ENCODE measurements around the gene ALX1.
A peak's percentile ranks its signal among the peaks of the same experiment; 100 is the strongest.

The ALX1 gene

DNA sequence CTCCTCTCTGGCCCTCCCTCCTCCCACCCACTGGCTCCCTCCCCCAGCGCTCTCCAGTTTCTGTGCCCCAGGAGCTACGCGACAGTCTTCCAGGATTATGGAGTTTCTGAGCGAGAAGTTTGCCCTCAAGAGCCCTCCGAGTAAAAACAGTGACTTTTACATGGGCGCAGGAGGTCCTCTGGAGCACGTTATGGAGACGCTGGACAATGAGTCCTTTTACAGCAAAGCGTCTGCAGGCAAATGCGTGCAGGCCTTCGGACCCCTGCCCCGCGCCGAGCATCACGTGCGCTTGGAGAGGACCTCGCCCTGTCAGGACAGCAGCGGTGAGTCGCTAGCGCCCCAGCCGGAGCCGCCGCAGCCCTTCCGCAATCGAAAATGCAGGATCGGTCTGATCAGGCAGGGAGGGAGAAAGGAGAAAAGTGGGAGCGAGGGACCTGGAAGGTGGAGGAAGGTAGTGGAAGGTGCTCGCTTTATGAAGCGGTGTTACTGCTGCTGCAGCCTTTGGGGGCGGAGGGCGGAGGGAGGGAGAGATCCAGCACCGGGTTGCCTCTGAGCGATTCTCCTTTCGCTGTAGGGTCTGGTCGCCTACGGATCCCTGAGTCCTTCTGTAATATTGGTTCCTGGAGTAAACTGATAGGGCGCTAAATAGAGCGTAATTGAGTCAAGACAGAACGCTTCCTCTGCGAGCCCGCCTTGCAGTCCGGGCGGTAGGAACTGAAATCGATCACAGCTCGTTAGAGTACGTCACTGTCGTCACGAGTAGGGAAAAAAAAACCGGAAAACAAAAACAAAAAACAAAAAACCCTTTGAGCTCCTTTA, at the start of gene ALX1:
ALX1 (plus strand) TSS at position 56 of the 819 bp plus-strand sequence; CDS start at position 98, 42 bp downstream.
- peak; percentile 26 to 53 (median 48) for DNase-seq

DNA sequence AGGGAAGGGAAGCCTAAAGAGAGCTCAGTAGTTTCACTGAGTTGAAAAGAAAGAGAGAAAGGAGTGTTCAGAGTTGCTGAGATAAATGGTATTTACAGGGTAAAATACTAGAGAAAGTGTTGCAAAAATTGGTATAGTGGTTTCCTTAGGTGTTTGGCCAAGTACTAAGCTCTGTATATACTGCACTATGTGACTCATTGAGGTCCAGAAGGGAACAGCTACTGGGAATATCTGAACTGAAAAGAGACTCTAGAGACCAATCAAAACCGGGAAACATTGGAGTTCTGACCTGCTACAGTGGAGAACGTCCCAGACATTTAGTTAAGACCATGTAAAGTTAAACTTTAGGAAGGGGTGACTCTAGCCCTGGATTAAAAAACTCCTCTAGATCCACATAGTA, 42.7 kb upstream of the ALX1 start:
- DNase-seq: no peak

DNA sequence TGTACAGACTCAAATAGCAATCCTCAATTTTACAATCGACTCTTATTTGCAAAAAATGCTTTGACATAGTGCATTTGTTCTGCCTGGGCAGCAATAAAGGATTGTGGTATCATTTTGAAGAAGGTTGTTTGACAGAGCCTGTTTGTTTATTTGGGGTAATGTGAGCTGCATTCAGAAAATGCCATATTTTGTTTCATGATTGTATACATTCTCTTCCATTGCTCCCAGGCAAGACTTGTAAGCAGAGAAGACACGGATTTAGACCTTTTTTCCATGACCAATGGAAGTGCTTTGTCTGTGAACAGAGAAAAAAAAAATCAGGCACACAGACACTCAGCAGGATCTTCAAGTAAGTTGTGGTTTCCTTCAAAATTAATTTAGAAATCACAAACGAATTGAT, 35.5 kb upstream of the ALX1 start:
- no peak for DNase-seq

DNA sequence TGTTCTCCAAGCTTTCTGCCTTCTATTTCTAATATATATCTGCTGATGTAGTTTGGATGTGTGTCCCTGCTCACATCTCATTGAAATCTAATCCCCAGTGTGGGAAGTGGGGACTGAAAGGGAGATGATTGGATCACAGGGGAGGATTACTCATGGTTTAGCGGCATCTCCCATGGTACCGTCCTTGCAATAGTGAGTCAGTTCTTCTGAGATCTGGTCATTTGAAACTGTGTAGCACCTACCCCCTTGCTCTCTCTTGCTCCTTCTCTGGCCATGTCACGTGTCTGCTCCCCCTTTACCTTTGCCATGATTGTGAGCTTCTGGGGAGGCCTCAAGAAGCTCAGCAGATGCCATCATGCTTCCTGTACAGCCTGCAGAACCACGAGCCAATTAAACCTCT, 26.2 kb upstream of the ALX1 start:
- no peak for DNase-seq

DNA sequence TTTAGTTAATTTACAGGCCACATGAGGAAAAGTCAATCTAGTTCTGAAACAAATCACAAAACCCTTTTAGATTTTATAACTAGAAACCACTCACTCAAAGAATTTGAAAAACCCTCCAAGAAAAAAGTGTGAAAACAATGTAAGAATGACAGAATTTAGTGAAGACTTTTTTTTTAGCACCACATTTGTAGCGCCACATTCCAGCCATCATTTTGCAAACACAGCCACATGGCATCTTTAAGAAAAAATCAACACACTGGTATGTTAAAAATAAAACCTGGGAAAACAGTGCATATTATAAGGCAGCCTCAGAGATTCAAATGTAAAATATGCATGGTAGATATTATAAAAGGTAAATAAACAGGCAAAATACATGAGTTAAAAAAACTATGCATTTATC, 22.3 kb upstream of the ALX1 start:
- DNase-seq: no peak

DNA sequence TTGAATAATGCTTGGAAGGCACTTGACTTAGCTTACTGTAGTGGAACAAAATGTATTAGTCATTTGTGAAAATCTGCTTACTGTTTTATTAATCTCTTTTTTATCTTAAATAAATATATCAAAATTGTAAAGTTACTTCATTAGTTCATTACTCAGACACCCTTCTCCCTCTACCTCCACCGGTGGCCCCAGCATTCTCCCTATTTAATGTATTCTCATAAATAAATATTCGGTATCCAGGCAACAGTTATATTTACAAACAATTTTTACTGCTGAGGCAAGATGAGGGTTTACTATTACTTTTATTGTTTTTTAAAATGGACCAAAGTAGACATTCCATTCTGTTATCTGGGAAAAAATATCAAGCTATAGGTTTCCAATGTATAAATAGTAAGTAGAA, 19.6 kb upstream of the ALX1 start:
- no peak for DNase-seq

DNA sequence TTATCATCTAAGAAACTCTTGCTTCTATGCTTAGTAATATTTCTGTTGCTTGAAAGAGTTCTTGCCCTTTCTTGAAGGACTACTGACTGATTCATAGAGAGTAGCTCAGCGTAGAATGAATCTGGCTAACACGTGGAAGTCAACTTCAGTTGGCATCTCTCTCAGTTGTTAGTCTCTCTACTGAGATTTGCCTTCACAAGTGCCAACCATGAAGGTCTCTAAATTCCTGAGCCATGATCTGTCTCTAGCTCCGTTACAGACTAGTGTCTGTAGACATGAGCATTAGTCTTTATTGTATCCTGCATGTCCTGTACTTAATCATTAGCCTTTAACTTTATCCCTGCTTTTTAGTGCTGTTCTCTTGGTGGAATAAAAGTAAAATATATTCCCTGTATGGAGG, 19.1 kb upstream of the ALX1 start:
- DNase-seq: no peak

DNA sequence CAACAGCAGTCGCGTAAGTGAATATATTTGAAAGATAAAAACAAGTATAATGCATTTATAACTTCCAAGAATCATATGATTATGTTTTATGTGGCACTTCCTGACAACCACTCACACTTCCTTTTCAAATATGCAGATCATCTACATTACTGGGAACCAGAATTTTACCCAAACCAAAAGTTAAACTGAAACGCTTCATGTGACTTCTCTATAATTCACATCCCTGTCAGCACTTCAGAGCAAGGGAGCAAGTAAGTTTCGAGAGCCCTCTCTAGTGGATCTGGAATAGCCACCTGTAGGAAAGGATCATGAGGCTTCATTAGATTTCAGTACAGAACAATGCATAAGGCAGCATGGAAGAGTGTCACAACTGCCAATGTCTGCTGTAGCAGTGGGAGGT, 13.7 kb upstream of the ALX1 start:
- DNase-seq: peak in 1 of 3 donors; percentile 17

DNA sequence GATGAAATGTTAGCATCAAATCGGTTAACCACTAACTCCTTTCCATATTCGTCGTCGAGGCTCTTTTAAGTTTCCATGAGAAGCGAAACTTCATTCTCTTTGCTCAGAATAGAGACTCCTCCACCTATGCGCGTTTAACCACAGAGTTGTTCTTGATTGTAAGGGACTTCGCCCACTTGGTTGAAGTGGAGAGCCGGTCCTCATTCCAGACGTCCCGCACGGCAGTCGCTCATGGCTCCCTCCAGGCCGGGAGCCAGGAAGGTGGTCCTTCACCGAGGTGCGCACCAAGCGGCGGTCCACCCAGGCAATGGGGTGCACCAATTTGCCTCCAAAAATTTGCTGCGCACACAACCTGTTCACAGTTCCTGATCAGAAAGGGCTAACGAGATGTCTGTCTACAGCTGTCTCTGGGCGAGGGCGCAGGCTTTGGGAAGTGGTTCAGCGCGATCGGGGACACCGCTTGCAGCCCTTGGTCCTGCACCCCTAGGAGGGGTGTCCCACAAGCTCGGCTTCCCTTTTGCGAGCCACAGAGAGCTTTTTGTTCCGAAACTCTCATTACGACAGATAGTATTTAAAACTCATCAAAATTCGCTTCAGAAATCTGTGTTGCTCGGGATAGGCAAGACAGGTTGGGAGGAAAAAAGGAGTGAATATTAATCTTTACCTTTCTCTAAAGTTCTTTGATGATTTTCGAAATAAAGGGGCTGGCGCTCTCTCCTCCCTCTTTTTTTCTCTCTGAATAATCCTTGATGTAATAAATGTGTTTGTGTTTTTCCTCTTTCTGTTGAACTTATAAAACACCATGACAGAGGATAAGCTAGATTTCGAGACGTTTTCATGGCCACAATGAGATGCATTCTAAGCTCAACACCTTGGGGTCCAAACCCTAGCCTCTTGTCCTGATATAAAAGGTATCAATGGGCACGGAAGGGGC, 6.4 kb upstream of the ALX1 start:
- no peak for DNase-seq

DNA sequence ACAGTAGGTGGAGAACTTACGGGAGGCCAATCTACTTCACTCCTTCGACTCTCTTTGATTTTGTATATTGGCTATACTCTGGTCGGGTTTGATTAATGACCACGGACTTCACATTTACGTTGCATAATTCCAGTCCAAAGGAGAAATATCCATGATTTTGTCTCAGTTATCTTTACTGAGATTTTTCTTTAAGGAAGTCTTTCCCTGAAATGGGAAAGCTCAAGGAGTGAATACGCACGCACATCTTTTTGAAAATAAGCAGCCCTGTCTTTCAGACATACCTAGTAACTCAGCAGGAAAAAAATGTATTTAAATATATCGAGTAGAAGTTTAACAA, 5.7 kb upstream of the ALX1 start:
- DNase-seq: no peak

DNA sequence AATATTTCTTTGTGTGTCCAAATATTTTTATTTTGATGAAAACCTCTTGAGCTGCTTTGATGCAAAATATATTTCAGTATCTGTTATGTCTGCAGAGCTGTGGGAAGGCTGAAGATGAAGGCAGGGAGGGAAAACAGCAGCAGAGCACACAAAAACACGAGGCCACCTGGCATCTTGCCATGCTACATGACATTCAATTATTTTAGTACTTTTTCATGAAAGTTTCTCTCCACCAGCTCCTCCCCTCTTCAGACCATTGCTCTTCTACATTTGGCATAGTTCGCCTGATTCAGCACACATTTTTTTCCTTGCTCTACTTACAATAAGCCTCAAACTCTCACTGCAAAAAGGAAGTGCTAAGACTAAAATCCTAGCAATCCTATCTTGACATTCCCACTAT, 4.6 kb upstream of the ALX1 start:
- no peak for DNase-seq

DNA sequence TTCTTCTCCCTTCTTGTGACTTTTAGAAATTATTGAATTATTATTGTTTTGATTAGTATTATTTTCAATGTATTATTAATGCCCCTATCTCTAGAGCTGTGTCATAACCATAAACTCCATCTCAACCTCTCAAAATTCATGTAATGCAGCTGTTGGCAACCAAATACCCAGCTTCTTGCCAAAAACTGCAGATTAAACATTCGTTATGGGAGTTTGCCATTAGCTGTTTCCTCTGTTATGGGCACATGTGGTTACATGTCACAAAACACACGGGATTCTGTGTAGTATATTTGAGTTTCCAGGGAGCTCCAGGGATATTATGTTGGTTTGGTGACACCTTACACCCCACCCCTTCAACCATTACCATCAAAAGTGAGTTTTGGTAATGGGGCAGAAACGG, 2.8 kb upstream of the ALX1 start:
- no peak for DNase-seq

DNA sequence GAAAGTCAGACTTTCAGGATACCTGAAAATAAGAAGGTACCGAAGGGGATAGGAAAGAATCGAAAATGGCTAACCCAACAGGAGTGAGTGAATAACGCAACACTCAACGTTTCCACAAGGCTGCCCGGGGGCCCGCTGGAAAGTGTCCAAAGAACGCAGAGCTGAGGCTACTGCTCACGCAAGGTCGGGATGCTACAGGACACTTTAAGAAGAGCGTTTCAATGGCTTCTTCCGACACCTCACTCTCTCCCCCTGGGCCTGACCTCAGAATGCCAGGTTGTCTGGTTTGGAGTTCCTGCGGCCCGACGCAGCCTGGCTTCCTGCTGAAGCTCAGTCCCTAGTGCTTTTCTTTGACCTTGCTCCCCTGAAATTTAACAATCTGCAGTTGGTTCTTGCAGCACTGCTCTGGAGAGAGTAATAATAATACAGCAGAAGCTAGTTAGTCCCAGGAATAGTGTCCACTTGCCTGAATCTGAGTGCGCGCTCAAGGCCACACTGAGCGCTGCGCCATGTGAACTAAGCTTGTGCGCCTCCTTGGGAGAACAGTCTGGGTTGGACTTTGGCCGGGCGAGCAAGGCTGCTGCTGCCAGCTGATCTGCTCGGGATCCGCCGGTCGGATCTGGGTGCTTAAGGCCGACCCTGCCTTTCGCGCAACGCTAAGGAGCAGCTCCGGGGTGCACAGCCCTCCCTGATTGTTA, 2.0 kb upstream of the ALX1 start:
- no peak for DNase-seq

DNA sequence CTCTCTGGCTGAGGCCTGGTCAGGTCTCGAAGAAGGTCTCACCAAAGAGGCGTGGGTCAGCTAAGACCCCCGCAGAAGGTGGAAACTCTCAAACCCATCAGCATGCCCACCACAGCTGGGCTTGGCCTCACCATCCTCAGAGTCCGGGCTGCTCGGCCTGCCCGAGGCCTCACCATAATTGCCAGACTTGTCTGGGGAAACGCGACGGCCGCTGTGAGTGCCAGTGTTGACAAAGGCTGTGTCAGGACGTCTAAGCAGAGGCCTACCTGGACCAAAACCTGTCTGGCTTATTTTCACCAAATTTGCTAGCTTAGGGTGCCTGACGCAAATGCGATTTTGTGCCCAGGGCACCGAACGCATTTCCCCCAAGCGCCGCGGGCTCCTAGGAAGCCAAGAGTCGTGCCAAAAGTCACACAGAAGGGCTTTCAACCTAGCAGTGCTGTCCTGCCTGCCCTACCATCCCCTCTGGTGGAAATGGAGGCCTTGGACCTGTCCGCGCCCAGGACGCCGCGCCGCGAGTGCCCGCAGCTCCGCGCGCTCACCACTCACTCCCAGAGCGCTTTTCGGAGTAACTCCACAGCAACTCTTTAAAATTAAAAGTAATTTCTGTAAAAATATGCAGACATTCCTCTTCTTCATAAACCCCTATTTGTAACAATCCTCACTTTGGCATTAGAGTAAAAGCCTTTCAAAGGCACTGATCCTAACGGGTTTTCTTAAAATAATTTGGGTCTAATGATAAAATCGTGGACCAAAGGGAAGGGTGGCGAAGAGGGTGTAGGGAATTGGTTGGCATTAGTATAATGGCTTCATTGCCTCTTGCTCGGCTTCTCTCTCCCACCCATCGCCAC, 1.2 kb upstream of the ALX1 start:
- DNase-seq: peak in 1 of 3 donors; percentile 1

DNA sequence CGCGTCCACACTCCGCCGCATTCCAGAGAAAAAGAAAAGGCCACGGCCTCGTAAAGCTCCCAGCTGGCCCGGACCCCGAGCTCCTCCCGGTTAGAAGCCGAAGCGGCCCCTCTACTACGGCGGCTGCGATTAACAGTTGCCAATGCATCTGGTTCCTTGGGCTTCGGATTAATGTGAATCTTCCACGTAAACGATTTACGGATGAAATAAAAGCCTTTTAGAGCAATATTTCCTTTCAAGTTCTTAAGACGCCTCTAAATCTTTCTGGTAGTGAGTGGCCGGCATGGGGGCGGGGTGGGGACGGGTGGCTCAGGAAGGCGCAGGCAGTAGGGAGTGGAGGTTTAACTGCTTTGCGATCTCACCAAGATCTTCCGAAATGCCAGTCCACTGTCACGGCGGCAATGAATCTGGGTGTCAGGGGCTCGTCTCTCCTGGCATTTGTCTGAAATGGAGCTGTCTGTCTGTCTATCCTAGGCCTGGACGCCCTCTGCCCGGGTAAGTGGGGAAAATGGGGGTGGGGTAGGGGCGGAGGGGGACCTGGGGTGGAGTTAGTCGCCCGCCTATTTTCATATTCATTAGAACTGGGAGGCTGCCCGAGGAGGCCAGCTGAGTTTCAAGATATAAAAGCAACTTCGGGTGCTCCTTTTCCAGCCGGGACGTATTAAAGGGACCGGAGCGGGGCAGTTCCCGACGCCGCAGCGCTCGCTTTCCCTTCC, 413 bp upstream of the ALX1 start:
- peak in 1 of 3 donors; percentile 29 for DNase-seq

DNA sequence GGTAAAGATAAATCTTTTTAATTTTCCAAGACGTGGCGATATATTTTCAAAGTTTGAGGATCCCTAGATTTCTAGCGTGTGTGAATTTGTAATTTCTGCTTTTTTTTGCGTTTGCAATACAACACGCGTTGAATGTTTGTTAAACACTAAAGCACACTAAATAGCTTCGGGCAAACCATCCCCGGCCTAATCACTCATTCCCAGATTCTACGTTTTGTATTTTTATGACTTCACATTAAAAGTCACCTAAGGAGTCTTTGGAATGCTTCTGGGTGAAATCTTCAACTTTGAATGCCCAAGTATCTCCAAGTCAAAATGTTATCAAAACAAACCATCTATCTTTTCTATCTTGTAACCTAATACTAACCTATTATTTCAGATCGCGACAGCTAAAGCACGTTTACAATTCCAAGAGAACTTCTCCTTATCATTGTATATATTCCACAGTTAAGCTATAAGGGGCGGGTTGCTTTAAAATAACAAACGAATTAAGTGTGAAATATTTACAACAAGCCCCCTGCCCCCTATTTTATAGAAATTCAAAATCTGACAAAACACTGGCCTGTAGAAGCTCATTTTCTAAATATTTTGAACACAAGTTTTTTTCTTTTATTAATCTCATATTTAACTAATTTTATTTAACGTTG, 1.1 kb downstream of the ALX1 start:
- peak in 1 of 3 donors; percentile 13 for DNase-seq

DNA sequence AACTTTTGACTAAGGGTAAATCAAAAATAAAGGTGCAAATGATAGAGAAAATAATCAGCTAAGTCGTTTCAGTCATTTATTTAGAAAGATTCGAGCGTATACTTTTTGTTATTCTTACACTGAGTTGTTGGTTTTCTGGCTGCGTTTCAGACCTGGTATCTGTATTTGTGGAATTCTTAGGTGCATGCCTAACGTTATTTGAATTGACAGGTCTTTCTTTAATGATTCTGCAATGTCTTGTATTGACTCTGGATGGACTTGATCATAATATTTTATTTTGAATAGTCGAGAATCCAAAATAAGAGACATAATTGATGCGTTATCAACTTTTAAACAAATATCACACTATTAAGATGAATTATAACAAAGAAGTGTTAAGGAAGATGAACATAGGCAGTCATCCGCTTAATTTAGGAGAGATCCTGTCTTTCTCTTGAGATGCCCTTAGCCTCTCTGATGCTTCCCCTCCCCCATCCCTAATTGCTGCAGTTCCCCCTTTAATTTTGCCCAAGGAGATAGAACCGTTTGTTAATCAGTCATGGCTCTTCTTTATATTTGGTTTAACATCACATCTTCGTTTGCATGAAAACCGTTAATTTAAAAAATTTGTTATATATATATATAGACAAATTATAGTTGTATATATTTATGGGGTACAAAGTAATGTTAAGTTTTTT, 1.8 kb downstream of the ALX1 start:
- no peak for DNase-seq

DNA sequence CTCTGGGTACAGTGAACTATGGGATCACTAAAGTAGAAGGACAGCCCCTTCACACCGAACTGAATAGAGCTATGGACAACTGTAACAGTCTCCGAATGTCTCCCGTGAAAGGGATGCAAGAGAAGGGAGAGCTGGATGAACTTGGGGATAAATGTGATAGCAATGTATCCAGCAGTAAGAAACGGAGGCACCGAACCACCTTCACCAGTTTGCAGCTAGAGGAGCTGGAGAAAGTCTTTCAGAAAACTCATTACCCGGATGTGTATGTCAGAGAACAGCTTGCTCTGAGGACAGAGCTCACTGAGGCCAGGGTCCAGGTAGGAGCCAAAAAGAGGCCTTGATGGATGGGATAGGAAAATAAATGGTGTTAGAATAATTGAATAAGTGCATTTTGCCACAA, 3.5 kb downstream of the ALX1 start:
- no peak for DNase-seq

DNA sequence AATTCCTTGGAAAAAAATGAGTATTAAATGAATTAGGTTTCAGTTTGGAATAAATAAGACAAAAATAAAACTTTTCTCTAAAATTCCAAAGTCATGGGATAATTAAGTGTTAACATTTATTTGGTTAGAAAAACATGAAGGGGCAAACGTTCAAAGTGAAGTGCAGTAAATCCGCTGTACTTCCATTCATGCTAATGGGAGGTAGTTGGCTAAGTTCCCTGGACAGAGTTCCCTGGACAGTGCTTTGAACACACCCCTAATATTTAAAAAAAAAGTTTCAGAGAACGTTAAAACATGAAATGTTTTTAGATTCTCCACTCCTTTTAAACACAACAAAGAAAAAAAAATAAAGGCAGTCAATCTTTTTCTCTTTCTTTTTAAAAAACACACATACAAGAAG, 16.3 kb downstream of the ALX1 start:
- DNase-seq: no peak

DNA sequence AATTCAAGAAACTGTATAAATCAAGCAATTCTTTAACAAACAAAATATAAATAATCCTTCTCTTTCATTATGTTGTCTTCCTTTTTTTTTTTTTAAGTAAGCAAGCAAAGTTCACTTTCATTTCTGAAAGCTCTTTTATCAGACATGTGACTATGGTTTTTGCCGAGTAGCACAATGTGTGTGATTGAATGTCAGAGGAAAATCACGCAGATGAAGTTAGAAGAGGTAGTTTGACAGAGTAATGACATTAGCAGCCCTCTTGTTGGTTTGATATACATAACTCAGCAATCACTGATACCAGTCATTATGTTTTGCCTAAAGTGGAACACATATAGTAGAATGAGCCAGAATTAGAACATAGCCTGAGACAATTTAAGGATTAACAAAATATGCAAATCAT, 19.0 kb downstream of the ALX1 start:
- DNase-seq: no peak

DNA sequence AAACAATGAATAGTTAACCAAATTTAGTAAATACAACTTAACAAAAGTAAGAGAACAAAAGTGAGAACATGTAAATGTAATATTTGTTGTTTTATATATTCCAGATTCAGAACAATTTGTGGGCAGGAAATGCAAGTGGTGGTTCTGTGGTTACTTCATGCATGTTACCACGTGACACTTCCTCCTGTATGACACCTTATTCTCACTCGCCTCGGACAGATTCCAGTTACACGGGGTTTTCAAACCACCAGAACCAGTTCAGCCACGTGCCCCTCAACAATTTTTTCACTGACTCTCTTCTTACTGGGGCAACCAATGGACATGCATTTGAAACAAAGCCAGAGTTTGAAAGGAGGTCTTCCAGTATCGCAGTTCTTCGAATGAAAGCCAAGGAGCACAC, 21.0 kb downstream of the ALX1 start:
- no peak for DNase-seq

All from suppressor macrophage treated with lipopolysaccharide for 1 hour (primary cell).